Lung (tissue), 12 donors: ENCODE data around the gene IQCK. TPM values are rescaled to one million over a fixed set of nuclear protein-coding genes. Genes with fewer than 3 reads are reported as not detected.

Source experiments
- ATAC-seq: fragments of 200-7000 bp; cut with Tn5 transposase; one replicate; pipeline ENCODE4 v1.9.1; 2020; ENCODE audit warnings: moderate number of reproducible peaks; ENCODE audit not compliant: insufficient read depth, low FRiP score
- DNase-seq, 3 donors: peaks; one replicate each; pipeline ENCODE4 v3.0.0-alpha.2; 2013 to 2017
- H3K27ac ChIP-seq, 2 donors: one replicate each; pipeline ENCODE4 v1.5.1; 2013; ENCODE audit warnings: mild to moderate bottlenecking in 2 of 2, moderate library complexity in 2 of 2, control low read depth in 1 of 2, inconsistent platforms in 1 of 2, low read depth in 1 of 2, low read length in 1 of 2
- H3K27me3 ChIP-seq, 3 donors: one replicate each; pipeline ENCODE4 v1.5.1; 2013; ENCODE audit warnings: low read length in 2 of 3; ENCODE audit not compliant: control insufficient read depth in 3 of 3, insufficient read depth in 3 of 3
- H3K36me3 ChIP-seq, 4 donors: one replicate each; pipeline ENCODE4 v1.5.1; 2013; ENCODE audit warnings: low read length in 4 of 4, mild to moderate bottlenecking in 1 of 4, moderate library complexity in 1 of 4; ENCODE audit not compliant: control insufficient read depth in 4 of 4, insufficient read depth in 4 of 4
- H3K4me1 ChIP-seq, 5 donors: one replicate each; pipeline ENCODE4 v1.5.1; 2013; ENCODE audit warnings: low read length in 5 of 5, mild to moderate bottlenecking in 2 of 5, moderate library complexity in 1 of 5; ENCODE audit not compliant: control insufficient read depth in 5 of 5, insufficient read depth in 5 of 5
- H3K4me3 ChIP-seq: one replicate; pipeline ENCODE4 v1.5.1; 2013; ENCODE audit warnings: mild to moderate bottlenecking, control low read depth, moderate library complexity
- H3K9ac ChIP-seq, 2 donors: one replicate each; pipeline ENCODE4 v1.5.1; 2013; ENCODE audit warnings: low read length in 2 of 2, control low read depth in 1 of 2; ENCODE audit not compliant: insufficient read depth in 1 of 2
- H3K9me3 ChIP-seq, 4 donors: one replicate each; pipeline ENCODE4 v1.5.1; 2013; ENCODE audit warnings: low read length in 3 of 4, mild to moderate bottlenecking in 1 of 4, moderate library complexity in 1 of 4; ENCODE audit not compliant: control insufficient read depth in 4 of 4, insufficient read depth in 3 of 4
- CTCF ChIP-seq: IDR thresholded peaks from 2 replicates; pipeline ENCODE4 v1.5.1; 2012; ENCODE audit warnings: mild to moderate bottlenecking; ENCODE audit errors: control extremely low read depth, extremely low read depth
- WGBS, 2 donors: extraction: QIAGEN DNeasy Blood & Tissue Kit; methylation state at CpG; one replicate each; pipeline ENCODE4 v1.1.7; 2013; 5-methylcytosine and 5-hydroxymethylcytosine counted together
- polyA plus RNA-seq, 2 donors: library from polyadenylated mRNA; stranded (reverse); fragments of 200-250 nt; gene quantifications; one replicate each; pipeline ENCODE4 v1.2.1, GENCODE V29; 2013
- total RNA-seq, 2 donors: library from RNA; depleted of rRNA in 1 of 2; stranded (reverse); fragments of >200 nt in 1 of 2; gene quantifications; one replicate each; pipeline ENCODE4 v1.2.1, GENCODE V29; 2014 to 2021
- donor health status: control.
- donor health status: control.
- donor health status: Bipolar disorder and iron deficiency.
- donor health status: healthy.
- donor health status: DM: yes; HTN: yes; CAD: no.

IQCK gene
- total and polyA plus RNA-seq, 4 donors: 12.7 to 27.0 (median 20.4) TPM

GRCh38 chr16:19874026-19874425 lies 156.0 kb downstream of the IQCK start:
- no peak for DNase-seq
- Histone ChIP-seq H3K36me3 (peaks cover 3 to 16% (median 5%) of the 10 kb centered on the region in 4 donors), H3K27me3 (no peaks in the 10 kb centered on the region), H3K9me3 (peaks cover 0 to 6% (median 0%) of the 10 kb centered on the region in 4 donors), H3K4me1 (peaks cover 0 to 14% (median 0%) of the 10 kb centered on the region in 5 donors), H3K9ac (no peak overlapping the region), H3K27ac (no peak overlapping the region), H3K4me3 (no peak overlapping the region)
- no peak for ATAC-seq
- WGBS, 2 donors: 80 to 81% methylated on average over 8 of the region's 8 CpGs
- no peak for TF ChIP-seq CTCF

- ATAC-seq (no peak), DNase-seq (no peak)
- peaks cover 0 to 14% (median 0%) of the 10 kb centered on the region in 5 donors for H3K4me1 ChIP-seq
Measured at GRCh38 chr16:19874851-19875546, 156.9 kb downstream of the IQCK start.

GRCh38 chr16:19875900-19876299 lies 157.8 kb downstream of the IQCK start:
- 86 to 93% methylated on average over 6 of the region's 6 CpGs for WGBS, 2 donors
- H3K4me3 ChIP-seq: no peak overlapping the region
- no peak for DNase-seq
- no peak for TF ChIP-seq CTCF
- H3K36me3 ChIP-seq: peaks cover 3 to 6% (median 5%) of the 10 kb centered on the region in 4 donors
- ATAC-seq: no peak
- no peaks in the 10 kb centered on the region for H3K27me3 ChIP-seq
- H3K9me3 ChIP-seq: peaks cover 0 to 6% (median 0%) of the 10 kb centered on the region in 4 donors
- no peak overlapping the region for H3K9ac ChIP-seq
- peaks cover 0 to 14% (median 0%) of the 10 kb centered on the region in 5 donors for H3K4me1 ChIP-seq
- H3K27ac ChIP-seq: peak overlapping the region in 1 of 2 donors; percentile 3

More at GRCh38 chr16:19874851-19875546, 156.9 kb downstream of the IQCK start:
- Histone ChIP-seq H3K27ac (peak overlapping the region in 1 of 2 donors; percentile 25), H3K36me3 (peaks cover 3 to 15% (median 5%) of the 10 kb centered on the region in 4 donors), H3K9me3 (peaks cover 0 to 6% (median 0%) of the 10 kb centered on the region in 4 donors), H3K27me3 (no peaks in the 10 kb centered on the region), H3K4me3 (no peak overlapping the region), H3K9ac (no peak overlapping the region)
- WGBS, 2 donors: 57 to 62% methylated on average over 18 of the region's 18 CpGs
- TF ChIP-seq CTCF: no peak
